Chondrocyte (in vitro differentiated cells): ENCODE measurements around the gene PRCD. TPM values are rescaled to one million over a fixed set of nuclear protein-coding genes. Genes with fewer than 3 reads are reported as not detected.
A peak's percentile ranks its signal among the peaks of the same experiment; 100 is the strongest.

ENCODE experiments used
- DNase-seq: peaks from one replicate; pipeline ENCODE4 v3.0.0; 2021; ENCODE audit warnings: mixed read lengths, low spot score
- H3K27ac Mint-ChIP-seq: one replicate; pipeline ENCODE4 v1.8.0; 2021; ENCODE audit warnings: mild to moderate bottlenecking, moderate library complexity, mixed read lengths; ENCODE audit not compliant: unreplicated experiment
- H3K27me3 Mint-ChIP-seq: 2 replicates; pipeline ENCODE4 v1.8.0; 2021; ENCODE audit warnings: low read depth, mixed read lengths
- H3K36me3 Mint-ChIP-seq: 2 replicates; pipeline ENCODE4 v1.8.0; 2021; ENCODE audit warnings: low read depth, mixed read lengths
- H3K4me1 Mint-ChIP-seq: 2 replicates; pipeline ENCODE4 v1.8.0; 2021; ENCODE audit warnings: low read depth, mild to moderate bottlenecking, mixed read lengths
- H3K4me3 Mint-ChIP-seq: one replicate; pipeline ENCODE4 v1.8.0; 2021; ENCODE audit warnings: mild to moderate bottlenecking, moderate library complexity, mixed read lengths; ENCODE audit not compliant: unreplicated experiment
- H3K9me3 Mint-ChIP-seq: 2 replicates; pipeline ENCODE4 v1.8.0; 2021; ENCODE audit warnings: low read depth, mixed read lengths
- long read RNA-seq: library from polyadenylated mRNA; stranded (forward); transcript quantifications from one replicate; pipeline ENCODE4 v2.0.0, GENCODE V29; 2021
- total RNA-seq: library from RNA; stranded (reverse); gene quantifications from 3 replicates; pipeline ENCODE4 v1.2.1, GENCODE V29; 2021
- TF ChIP-seq, protein P1 (sequence below): fragments of 200-600 bp; sonication (generic); IDR thresholded peaks from 2 replicates; pipeline ENCODE4 v1.5.0; 2021; ENCODE audit warnings: antibody characterized with exemption, mild to moderate bottlenecking, moderate library complexity

Gene PRCD
- 0.55 to 1.0 TPM (median 0.92 TPM) in 3 replicates for total RNA-seq
- long read RNA-seq, partial matches to known transcripts: 0 of 1 reads
- long read RNA-seq, other reads (novel, unspliced or antisense): 1 of 1 reads

DNA sequence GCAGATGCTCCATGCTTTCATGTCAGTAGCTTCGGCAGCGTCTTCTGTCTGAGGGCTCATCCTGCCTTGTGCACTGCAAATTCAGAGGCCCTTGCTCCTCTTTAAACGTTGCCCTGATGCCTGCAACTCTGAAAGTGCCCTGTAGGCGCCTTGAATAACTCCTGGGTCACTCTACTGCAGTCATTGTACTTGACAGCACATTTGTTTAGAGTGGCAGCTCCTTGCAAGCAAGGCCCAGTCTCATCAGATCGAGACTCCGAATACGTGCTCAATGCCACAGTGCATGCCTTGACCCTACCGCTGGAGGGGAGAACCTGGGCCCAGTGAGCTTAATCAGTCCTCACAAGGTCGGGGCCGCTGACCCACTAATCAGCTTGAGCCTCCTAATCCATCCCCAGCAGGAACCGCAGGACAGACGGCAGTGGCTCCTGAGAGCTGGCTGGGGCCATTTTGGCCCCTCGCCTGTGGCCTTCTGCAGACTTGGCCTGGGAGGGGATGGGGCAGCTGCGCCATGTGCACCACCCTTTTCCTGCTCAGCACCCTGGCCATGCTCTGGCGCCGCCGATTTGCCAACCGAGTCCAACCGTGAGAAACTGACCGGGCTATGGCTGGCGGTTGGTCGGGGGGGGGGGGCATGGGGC, at the start of gene PRCD:
TSS of gene PRCD (plus strand) at position 414 of the 641 bp plus-strand sequence. CDS start at position 512, 98 bp downstream.
- Mint-ChIP-seq H3K9me3 (no peaks in the 10 kb centered on the region), H3K27me3 (no peaks in the 10 kb centered on the region), H3K4me1 (peaks cover 19% of the 10 kb centered on the region), H3K4me3 (peak within 1 kb of the TSS; percentile 68), H3K36me3 (no peaks in the 10 kb centered on the region), H3K27ac (no peak within 1 kb of the TSS)
- DNase-seq: peak; percentile 72
- TF ChIP-seq, protein P1, sequence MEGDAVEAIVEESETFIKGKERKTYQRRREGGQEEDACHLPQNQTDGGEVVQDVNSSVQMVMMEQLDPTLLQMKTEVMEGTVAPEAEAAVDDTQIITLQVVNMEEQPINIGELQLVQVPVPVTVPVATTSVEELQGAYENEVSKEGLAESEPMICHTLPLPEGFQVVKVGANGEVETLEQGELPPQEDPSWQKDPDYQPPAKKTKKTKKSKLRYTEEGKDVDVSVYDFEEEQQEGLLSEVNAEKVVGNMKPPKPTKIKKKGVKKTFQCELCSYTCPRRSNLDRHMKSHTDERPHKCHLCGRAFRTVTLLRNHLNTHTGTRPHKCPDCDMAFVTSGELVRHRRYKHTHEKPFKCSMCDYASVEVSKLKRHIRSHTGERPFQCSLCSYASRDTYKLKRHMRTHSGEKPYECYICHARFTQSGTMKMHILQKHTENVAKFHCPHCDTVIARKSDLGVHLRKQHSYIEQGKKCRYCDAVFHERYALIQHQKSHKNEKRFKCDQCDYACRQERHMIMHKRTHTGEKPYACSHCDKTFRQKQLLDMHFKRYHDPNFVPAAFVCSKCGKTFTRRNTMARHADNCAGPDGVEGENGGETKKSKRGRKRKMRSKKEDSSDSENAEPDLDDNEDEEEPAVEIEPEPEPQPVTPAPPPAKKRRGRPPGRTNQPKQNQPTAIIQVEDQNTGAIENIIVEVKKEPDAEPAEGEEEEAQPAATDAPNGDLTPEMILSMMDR: no peak

- H3K9me3 Mint-ChIP-seq: no peaks in the 10 kb centered on the region
- H3K4me3 Mint-ChIP-seq: no peak overlapping the region
- H3K27me3 Mint-ChIP-seq: no peaks in the 10 kb centered on the region
- no peaks in the 10 kb centered on the region for H3K36me3 Mint-ChIP-seq
- H3K27ac Mint-ChIP-seq: no peak overlapping the region
- H3K4me1 Mint-ChIP-seq: peaks cover 18% of the 10 kb centered on the region
- DNase-seq: no peak
- TF ChIP-seq, protein P1: no peak
Measured at GRCh38 chr17:76490112-76490710, 49.6 kb upstream of the PRCD start.

DNA sequence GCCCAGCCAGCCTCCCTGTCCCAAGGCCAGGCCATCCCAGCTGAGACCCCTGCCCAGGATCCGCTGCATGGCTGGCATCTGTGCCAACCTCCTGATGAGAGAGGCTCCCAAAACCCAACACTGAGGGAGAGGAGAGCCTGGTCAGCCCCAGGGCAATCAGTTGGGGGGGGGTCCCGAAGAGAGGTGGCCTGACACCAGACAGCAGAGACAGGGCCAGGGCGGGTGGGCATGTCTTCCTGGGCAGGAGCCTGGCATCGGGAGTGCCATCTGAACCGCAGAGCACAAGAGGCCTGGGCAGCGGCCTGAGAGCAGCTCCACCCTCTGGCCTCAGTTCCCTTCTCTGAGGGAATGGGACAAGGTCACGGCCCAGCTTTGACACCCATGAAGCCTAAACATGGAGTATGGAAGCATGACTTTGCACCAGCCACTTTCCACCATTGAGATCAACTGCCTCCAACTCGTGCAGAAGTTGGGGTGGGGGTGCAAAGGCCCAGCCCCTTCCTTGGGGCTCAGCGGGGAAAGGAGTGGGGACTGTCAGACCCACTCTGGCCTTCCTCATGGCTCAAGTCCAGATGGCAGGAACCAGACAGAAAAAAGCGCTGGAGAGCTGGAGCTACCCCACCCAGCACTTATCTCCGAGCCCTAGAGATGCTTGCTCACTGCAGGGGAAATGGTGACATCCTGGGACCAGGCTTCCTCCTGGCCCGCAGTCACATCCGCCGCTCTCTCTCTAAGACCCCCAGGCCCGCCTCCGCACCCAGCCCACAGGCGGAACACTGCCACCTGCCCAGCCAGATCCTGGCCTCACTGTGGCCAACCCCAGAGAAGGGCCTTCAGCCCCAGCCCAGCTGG, 48.3 kb upstream of the PRCD start:
- Mint-ChIP-seq H3K36me3 (no peaks in the 10 kb centered on the region), H3K27ac (no peak overlapping the region)
- TF ChIP-seq, protein P1: no peak

GRCh38 chr17:76492123-76492988, 47.5 kb upstream of the PRCD start:
- TF ChIP-seq, protein P1: no peak
- H3K27ac Mint-ChIP-seq: peak overlapping the region; percentile 89
- H3K9me3 Mint-ChIP-seq: no peaks in the 10 kb centered on the region
- H3K36me3 Mint-ChIP-seq: no peaks in the 10 kb centered on the region
- H3K4me3 Mint-ChIP-seq: no peak overlapping the region
- peaks cover 15% of the 10 kb centered on the region for H3K4me1 Mint-ChIP-seq
- H3K27me3 Mint-ChIP-seq: no peaks in the 10 kb centered on the region
- no peak for DNase-seq

More for the DNA sequence above, 48.3 kb upstream of the PRCD start:
- Mint-ChIP-seq H3K27me3 (no peaks in the 10 kb centered on the region), H3K4me1 (peaks cover 14% of the 10 kb centered on the region), H3K9me3 (no peaks in the 10 kb centered on the region), H3K4me3 (no peak overlapping the region)
- DNase-seq: no peak
